Esophagus squamous epithelium (tissue), 5 donors: ENCODE data around the gene DMAP1. TPM values are rescaled to one million over a fixed set of nuclear protein-coding genes. Genes with fewer than 3 reads are reported as not detected.

Experiments
- DNase-seq: peaks from one replicate; lab custom pipeline; 2025; lab: John Stamatoyannopoulos, UW
- H3K27ac ChIP-seq, 4 donors: fragments of 200-600 bp; sonication (generic); one replicate each; pipeline ENCODE4 v1.5.1; 2016 to 2019; ENCODE audit warnings: mild to moderate bottlenecking in 1 of 4
- H3K27me3 ChIP-seq, 4 donors: fragments of 200-600 bp; sonication (generic); 1 replicate in 3 of 4; 2 replicates in 1 of 4; pipeline versions ENCODE4 v1.5.1 to v1.6.0; 2017 to 2021; ENCODE audit warnings: antibody characterized with exemption in 1 of 4
- H3K36me3 ChIP-seq, 3 donors: fragments of 200-600 bp; sonication (generic); one replicate each; pipeline ENCODE4 v1.5.1; 2016 to 2019
- H3K4me1 ChIP-seq, 3 donors: fragments of 200-600 bp; sonication (generic); one replicate each; pipeline ENCODE4 v1.5.1; 2017 to 2019
- H3K4me3 ChIP-seq, 4 donors: fragments of 200-600 bp; sonication (generic); 1 replicate in 3 of 4; 2 replicates in 1 of 4; pipeline ENCODE4 v1.5.1; 2016 to 2019; ENCODE audit warnings: mild to moderate bottlenecking in 2 of 4, moderate library complexity in 1 of 4
- H3K9me3 ChIP-seq, 3 donors: fragments of 200-600 bp; sonication (generic); one replicate each; pipeline ENCODE4 v1.5.1; 2016 to 2019
- POLR2A ChIP-seq, 4 donors: fragments of 450-650 bp; IDR thresholded peaks; one replicate each; pipeline ENCODE4 v1.6.1; 2017; ENCODE audit warnings: antibody characterized with exemption in 4 of 4, mild to moderate bottlenecking in 4 of 4, moderate library complexity in 3 of 4
- whole genome bisulfite sequencing, 2 donors: methylation state at CpG; one replicate each; pipeline ENCODE4 v1.1.5; 2018; 5-methylcytosine and 5-hydroxymethylcytosine counted together
- intact Hi-C: fragments of 100-400 bp; cut with DNase I; formaldehyde crosslinking; loops from one replicate; pipeline ENCODE4 v1.15.0; 2022
- total RNA-seq, 4 donors: library from RNA; depleted of rRNA; stranded (reverse); fragments of >200 nt; gene quantifications; one replicate each; pipeline ENCODE4 v1.1.0, GENCODE V29; 2016
- TF ChIP-seq, protein P1 (sequence below), 6 experiments: fragments of 450-650 bp in 4 of 6; fragments of 200-600 bp in 2 of 6; sonication (generic) in 2 of 6; IDR thresholded peaks; one replicate each; pipeline ENCODE4 v1.5.1; 2016 to 2019; ENCODE audit warnings: antibody characterized with exemption in 6 of 6, mild to moderate bottlenecking in 4 of 6, moderate library complexity in 4 of 6
- donor health status: DM: yes; HTN: yes; CAD: no.

The DMAP1 gene
- total RNA-seq, 4 donors from 2014 or later, result 19.2 to 45.2 (median 22.0) TPM

DNA sequence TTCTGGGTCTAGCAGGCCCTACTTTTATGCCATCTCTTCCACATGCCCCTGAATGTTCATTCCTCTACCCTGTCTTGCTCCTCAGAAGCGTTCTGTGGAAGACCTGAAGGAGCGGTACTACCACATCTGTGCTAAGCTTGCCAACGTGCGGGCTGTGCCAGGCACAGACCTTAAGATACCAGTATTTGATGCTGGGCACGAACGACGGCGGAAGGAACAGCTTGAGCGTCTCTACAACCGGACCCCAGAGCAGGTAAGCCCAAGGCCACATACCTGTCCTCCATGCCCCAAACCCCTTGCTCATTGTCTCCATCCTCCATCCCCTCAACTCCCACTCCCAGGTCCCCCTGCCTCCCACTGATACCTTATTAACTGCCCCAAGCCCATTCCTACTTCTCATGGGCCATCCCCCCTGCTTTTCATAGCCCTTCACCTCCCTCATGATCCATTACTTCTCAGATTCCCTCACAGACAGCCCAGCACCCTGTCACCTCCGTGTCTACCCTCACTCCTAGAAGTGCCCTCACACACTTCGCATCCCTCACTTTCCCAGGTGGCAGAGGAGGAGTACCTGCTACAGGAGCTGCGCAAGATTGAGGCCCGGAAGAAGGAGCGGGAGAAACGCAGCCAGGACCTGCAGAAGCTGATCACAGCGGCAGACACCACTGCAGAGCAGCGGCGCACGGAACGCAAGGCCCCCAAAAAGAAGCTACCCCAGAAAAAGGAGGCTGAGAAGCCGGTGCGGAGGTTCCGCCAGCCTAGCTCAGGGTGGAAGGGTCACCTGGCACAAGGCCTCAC lies 5.4 kb downstream of the DMAP1 start:
- DNase-seq, result no peak
- Histone ChIP-seq H3K27me3 (no peaks in the 10 kb centered on the region), H3K4me3 (no peak overlapping the region), H3K9me3 (no peaks in the 10 kb centered on the region), H3K36me3 (peaks cover 24 to 75% (median 46%) of the 10 kb centered on the region in 3 donors), H3K27ac (no peak overlapping the region), H3K4me1 (peaks cover 4 to 13% (median 10%) of the 10 kb centered on the region in 3 donors)
- 89 to 91% methylated on average over 14 to 15 of the region's 24 CpGs for WGBS, 2 donors
- TF ChIP-seq, protein P1, sequence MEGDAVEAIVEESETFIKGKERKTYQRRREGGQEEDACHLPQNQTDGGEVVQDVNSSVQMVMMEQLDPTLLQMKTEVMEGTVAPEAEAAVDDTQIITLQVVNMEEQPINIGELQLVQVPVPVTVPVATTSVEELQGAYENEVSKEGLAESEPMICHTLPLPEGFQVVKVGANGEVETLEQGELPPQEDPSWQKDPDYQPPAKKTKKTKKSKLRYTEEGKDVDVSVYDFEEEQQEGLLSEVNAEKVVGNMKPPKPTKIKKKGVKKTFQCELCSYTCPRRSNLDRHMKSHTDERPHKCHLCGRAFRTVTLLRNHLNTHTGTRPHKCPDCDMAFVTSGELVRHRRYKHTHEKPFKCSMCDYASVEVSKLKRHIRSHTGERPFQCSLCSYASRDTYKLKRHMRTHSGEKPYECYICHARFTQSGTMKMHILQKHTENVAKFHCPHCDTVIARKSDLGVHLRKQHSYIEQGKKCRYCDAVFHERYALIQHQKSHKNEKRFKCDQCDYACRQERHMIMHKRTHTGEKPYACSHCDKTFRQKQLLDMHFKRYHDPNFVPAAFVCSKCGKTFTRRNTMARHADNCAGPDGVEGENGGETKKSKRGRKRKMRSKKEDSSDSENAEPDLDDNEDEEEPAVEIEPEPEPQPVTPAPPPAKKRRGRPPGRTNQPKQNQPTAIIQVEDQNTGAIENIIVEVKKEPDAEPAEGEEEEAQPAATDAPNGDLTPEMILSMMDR (IDR thresholded peaks at IDR 0.05), result no peak
- no peak for TF ChIP-seq POLR2A (IDR thresholded peaks at IDR 0.05)
- intact Hi-C loops, result loop anchor here (10.0 kb wide), 2 partner anchors 96 to 376 kb away; no protein-coding TSS in a partner anchor

- WGBS, 2 donors, result 33 to 83% methylated on average over 1 of the region's 6 CpGs
- intact Hi-C loops, result loop anchor here (10.0 kb wide), 2 partner anchors 96 to 376 kb away; no protein-coding TSS in a partner anchor
- peaks cover 24 to 75% (median 46%) of the 10 kb centered on the region in 3 donors for H3K36me3 ChIP-seq
These were observed 6.0 kb downstream of the DMAP1 start for GRCh38 chr1:44219301-44219626.

DNA sequence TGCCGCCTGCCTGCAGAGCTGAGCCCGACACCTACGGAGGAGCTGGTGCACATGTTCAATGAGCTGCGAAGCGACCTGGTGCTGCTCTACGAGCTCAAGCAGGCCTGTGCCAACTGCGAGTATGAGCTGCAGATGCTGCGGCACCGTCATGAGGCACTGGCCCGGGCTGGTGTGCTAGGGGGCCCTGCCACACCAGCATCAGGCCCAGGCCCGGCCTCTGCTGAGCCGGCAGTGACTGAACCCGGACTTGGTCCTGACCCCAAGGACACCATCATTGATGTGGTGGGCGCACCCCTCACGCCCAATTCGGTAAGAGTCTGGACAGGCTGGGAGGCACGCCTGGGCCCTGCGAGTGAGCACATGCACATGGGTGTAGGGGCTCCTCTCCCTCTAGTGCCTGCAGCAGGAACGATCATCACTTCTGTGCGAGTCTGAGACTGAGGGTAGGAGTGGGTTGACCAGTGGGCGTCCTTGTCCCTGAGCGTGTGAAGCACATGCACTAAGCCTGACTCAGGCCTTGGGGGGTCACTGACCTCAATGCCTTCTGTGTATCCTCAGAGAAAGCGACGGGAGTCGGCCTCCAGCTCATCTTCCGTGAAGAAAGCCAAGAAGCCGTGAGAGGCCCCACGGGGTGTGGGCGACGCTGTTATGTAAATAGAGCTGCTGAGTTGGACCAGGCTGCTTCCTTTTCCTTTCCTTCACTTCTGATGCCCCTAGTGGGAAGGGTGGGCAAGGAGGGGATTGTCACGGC lies 6.9 kb downstream of the DMAP1 start:
- intact Hi-C loops, result no loop called here
- Histone ChIP-seq H3K36me3 (peaks cover 24 to 68% (median 46%) of the 10 kb centered on the region in 3 donors), H3K4me1 (no peaks in the 10 kb centered on the region), H3K27me3 (no peaks in the 10 kb centered on the region), H3K27ac (no peak overlapping the region), H3K9me3 (no peaks in the 10 kb centered on the region), H3K4me3 (no peak overlapping the region)
- 56 to 57% methylated on average over 7 to 10 of the region's 31 CpGs for WGBS, 2 donors
- DNase-seq, result no peak
- TF ChIP-seq, protein P1 (IDR thresholded peaks at IDR 0.05), result no peak
- no peak for TF ChIP-seq POLR2A (IDR thresholded peaks at IDR 0.05)

More at GRCh38 chr1:44219301-44219626, 6.0 kb downstream of the DMAP1 start:
- H3K27ac ChIP-seq, result no peak overlapping the region
- H3K9me3 ChIP-seq, result no peaks in the 10 kb centered on the region
- no peaks in the 10 kb centered on the region for H3K27me3 ChIP-seq
- no peak for DNase-seq
- peaks cover 0 to 8% (median 5%) of the 10 kb centered on the region in 3 donors for H3K4me1 ChIP-seq
- no peak for TF ChIP-seq POLR2A (IDR thresholded peaks at IDR 0.05)
- TF ChIP-seq, protein P1 (IDR thresholded peaks at IDR 0.05), result no peak
- H3K4me3 ChIP-seq, result no peak overlapping the region

DNA sequence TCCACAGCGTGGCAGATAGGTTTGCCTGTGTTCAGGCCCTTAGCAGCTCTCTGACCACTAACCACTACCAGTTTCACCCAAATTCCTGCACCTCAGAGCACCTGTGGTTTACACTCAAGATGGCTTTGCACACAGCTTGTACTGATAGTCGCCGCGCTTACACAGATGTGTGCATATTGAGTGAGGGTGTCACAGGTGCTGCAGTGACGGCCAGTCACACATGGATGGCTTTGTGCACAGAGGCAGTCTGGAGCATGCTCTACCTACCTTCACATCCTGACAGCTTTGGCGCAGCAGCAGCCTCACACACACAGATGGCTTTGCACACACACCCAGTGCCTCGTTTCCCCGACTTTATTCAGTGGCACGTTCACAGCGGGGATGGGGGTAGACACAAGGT lies 7.5 kb downstream of the DMAP1 start:
- H3K9me3 ChIP-seq, result no peaks in the 10 kb centered on the region
- H3K27me3 ChIP-seq, result no peaks in the 10 kb centered on the region
- H3K36me3 ChIP-seq, result peaks cover 23 to 62% (median 45%) of the 10 kb centered on the region in 3 donors
- intact Hi-C loops, result no loop called here
- H3K27ac ChIP-seq, result no peak overlapping the region
- H3K4me1 ChIP-seq, result no peaks in the 10 kb centered on the region
- TF ChIP-seq, protein P1 (IDR thresholded peaks at IDR 0.05), result no peak
- TF ChIP-seq POLR2A (IDR thresholded peaks at IDR 0.05), result no peak
- WGBS, 2 donors, result 82 to 89% methylated on average over 6 to 10 of the region's 10 CpGs
- H3K4me3 ChIP-seq, result no peak overlapping the region
- no peak for DNase-seq

DNA sequence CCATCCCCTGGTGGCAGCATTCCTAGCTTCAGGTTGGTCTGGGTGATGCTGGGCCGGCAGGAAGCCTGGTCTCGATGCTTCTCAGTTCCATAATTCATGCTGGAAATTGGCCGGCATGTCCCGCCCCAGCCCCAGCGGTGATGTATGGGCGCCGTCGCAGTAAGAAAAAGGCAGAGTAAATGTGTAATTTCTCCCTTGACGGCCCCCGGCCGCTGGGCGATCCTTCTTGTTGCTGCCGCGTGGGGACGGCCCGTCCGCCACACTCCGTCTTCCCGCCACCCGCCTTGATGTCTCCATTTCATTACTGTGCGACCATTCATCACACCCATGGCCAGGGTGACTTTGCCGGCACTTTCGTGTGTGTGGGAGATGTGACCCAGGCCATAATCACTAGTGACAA lies 8.5 kb downstream of the DMAP1 start:
- no peaks in the 10 kb centered on the region for H3K9me3 ChIP-seq
- no peaks in the 10 kb centered on the region for H3K27me3 ChIP-seq
- H3K36me3 ChIP-seq, result peaks cover 21 to 53% (median 40%) of the 10 kb centered on the region in 3 donors
- DNase-seq, result no peak
- WGBS, 2 donors, result 89 to 93% methylated on average over 17 to 21 of the region's 23 CpGs
- TF ChIP-seq POLR2A (IDR thresholded peaks at IDR 0.05), result no peak
- TF ChIP-seq, protein P1 (IDR thresholded peaks at IDR 0.05), result no peak
- no peak overlapping the region for H3K27ac ChIP-seq
- intact Hi-C loops, result no loop called here
- H3K4me1 ChIP-seq, result no peaks in the 10 kb centered on the region
- H3K4me3 ChIP-seq, result no peak overlapping the region
